Measurements from ENCODE around the gene TXNRD2.

DNA sequence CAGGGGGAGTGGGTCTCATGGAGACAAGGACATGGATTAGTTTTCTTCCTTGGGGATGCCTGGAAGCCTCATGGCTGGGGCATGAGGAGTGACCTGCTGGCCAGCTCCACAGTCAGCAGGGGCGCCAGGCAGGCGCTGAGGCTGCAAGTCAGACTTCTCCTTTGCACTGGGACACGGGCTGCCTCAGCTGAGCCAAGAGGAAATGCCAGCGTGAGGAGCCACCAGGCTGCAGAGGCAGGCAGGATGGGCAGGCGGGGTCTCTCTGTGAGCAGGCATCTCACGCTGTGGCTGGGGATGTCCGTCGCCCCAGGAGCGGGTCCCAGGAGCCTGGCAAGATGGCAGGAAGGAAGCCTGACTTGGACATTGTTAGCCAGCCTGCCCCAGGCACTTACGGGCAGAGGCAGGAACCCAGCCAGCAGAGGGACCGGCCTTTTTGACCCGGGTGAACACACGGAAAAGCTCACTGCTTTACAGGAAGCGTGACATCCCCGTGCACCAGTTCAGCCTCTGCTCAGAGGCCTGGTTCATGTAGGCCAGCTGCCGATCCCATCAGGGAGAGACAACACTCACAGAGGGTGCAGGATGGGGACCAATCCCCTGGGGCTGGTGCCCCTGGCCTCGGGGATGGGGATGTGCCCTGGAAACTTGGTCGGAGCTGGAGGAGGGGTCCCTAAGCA, 97.1 kb downstream of the TXNRD2 start:
- TF ChIP-seq POLR2AphosphoS5 (IDR thresholded peaks at IDR 0.05; ENCODE audit: low read depth, low read length) (no peak), TAF1 (IDR thresholded peaks at IDR 0.05; ENCODE audit: borderline replicate concordance, insufficient read depth, low read length) (no peak), FOXP2 (optimal IDR thresholded peaks at IDR 0.05; ENCODE audit: borderline replicate concordance, extremely low read depth, extremely low read length, insufficient read depth) (no peak), SIN3A (IDR thresholded peaks at IDR 0.05; ENCODE audit: borderline replicate concordance, insufficient read depth, low read length) (no peak)
- TF ChIP-seq, protein P1, sequence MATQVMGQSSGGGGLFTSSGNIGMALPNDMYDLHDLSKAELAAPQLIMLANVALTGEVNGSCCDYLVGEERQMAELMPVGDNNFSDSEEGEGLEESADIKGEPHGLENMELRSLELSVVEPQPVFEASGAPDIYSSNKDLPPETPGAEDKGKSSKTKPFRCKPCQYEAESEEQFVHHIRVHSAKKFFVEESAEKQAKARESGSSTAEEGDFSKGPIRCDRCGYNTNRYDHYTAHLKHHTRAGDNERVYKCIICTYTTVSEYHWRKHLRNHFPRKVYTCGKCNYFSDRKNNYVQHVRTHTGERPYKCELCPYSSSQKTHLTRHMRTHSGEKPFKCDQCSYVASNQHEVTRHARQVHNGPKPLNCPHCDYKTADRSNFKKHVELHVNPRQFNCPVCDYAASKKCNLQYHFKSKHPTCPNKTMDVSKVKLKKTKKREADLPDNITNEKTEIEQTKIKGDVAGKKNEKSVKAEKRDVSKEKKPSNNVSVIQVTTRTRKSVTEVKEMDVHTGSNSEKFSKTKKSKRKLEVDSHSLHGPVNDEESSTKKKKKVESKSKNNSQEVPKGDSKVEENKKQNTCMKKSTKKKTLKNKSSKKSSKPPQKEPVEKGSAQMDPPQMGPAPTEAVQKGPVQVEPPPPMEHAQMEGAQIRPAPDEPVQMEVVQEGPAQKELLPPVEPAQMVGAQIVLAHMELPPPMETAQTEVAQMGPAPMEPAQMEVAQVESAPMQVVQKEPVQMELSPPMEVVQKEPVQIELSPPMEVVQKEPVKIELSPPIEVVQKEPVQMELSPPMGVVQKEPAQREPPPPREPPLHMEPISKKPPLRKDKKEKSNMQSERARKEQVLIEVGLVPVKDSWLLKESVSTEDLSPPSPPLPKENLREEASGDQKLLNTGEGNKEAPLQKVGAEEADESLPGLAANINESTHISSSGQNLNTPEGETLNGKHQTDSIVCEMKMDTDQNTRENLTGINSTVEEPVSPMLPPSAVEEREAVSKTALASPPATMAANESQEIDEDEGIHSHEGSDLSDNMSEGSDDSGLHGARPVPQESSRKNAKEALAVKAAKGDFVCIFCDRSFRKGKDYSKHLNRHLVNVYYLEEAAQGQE (IDR thresholded peaks at IDR 0.05; ENCODE audit: insufficient read depth in 1 of 2, low read depth in 2 of 2, low read length in 2 of 2): no peak
